ENCODE results near the gene LTK.

The LTK gene

DNA sequence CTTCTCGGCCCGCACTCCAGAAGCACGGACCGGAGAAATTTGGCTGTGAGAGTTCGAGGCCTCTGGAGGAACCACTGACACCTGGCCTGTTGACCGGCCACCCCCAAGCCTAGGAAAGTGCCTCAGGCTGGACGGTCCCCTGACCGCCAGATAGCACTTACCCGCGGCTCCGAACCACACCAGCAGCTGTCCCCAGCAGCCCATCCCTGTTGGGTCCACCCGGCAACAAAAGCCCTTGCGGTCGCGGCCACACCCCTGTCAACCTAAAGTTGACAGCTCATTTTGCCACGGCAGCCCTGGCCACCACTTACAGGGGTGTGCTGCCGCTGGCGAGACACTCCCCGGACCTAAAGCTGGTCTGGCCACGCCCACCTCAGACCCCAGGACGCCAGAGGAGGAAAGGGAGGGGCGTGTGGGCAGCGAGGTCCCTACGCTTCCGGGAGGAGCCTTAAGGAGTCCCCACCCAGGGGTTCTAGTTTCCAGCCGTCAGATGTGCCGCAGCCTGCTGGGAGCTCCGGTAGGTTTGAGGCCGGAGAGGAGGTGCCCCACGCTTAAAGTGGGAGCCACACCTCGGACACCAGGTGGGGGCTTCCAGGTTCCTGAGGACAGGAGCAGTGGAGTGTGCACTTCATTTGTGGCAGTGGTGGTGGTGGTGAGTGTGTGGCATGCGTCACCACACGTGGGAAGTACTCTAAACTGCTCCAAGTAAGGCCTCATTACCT lies at the start of gene LTK:
Gene LTK, minus strand, starts transcription at position 322 of the 722 bp plus-strand sequence. Its CDS starts 118 bp downstream, at position 204.
- TF ChIP-seq, protein P1, sequence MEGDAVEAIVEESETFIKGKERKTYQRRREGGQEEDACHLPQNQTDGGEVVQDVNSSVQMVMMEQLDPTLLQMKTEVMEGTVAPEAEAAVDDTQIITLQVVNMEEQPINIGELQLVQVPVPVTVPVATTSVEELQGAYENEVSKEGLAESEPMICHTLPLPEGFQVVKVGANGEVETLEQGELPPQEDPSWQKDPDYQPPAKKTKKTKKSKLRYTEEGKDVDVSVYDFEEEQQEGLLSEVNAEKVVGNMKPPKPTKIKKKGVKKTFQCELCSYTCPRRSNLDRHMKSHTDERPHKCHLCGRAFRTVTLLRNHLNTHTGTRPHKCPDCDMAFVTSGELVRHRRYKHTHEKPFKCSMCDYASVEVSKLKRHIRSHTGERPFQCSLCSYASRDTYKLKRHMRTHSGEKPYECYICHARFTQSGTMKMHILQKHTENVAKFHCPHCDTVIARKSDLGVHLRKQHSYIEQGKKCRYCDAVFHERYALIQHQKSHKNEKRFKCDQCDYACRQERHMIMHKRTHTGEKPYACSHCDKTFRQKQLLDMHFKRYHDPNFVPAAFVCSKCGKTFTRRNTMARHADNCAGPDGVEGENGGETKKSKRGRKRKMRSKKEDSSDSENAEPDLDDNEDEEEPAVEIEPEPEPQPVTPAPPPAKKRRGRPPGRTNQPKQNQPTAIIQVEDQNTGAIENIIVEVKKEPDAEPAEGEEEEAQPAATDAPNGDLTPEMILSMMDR (conservative IDR thresholded peaks at IDR 0.05), result no peak
- H3K27ac ChIP-seq, result no peak within 1 kb of the TSS

DNA sequence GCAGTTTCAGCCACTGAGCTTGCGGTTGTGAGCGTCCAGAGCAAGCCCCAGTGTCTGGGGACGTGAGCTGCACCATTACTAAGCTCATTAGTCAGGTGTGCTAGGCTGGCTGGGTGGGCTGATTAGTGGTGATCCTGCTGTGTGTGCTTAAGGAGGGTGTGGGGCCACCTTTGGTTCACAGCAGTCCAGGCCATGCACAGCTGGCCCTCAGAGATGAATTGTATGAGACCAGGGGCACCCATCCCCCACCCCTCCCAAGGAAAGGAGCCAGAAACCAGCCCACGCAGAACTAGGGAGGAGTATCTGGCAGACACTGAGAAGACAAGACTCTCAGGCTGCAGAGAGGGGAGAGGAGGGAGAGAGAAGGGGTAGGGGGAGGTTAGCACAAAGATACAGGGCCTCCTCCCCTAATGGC lies 49.2 kb upstream of the LTK start:
- no peak overlapping the region for H3K27ac ChIP-seq
- TF ChIP-seq, protein P1 (conservative IDR thresholded peaks at IDR 0.05), result no peak

DNA sequence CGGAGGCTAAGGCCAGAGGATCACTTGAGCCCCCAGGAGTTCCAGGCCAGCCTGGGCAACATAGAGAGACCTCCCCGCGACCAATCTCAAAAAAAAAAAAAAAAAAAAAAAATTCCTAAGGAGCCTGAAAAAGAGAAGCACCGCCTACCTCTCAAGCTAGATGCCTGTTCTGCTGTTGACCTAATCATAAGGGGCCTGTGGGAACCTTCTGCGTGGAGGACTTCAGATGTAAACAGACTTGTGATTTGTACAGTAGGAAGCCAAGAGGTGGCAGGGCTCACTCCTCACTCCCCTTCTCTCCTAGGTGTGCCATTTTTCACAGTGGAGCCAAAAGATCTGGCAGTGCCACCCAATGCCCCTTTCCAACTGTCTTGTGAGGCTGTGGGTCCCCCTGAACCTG lies 48.6 kb upstream of the LTK start:
- TF ChIP-seq, protein P1 (conservative IDR thresholded peaks at IDR 0.05), result no peak
- H3K27ac ChIP-seq, result no peak overlapping the region

DNA sequence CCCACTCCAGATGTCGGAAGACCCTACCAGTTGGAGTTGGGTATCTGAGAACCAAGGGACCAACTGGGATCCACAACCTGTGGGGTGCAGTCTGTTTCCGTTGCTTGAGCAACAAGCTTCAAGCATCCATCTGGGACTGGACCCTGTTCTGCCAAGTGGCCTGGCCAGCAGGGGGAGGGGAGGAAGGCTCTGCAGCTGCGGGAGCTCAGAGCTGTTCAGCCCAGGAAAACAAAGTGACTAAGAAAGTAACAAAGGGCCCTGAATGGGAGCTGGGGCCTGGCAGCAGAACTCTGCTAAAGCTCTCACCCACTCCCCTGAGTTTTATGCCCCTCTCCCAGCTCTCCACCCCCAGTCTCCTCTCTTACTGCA lies 48.1 kb upstream of the LTK start:
- TF ChIP-seq, protein P1 (conservative IDR thresholded peaks at IDR 0.05), result no peak
- no peak overlapping the region for H3K27ac ChIP-seq

DNA sequence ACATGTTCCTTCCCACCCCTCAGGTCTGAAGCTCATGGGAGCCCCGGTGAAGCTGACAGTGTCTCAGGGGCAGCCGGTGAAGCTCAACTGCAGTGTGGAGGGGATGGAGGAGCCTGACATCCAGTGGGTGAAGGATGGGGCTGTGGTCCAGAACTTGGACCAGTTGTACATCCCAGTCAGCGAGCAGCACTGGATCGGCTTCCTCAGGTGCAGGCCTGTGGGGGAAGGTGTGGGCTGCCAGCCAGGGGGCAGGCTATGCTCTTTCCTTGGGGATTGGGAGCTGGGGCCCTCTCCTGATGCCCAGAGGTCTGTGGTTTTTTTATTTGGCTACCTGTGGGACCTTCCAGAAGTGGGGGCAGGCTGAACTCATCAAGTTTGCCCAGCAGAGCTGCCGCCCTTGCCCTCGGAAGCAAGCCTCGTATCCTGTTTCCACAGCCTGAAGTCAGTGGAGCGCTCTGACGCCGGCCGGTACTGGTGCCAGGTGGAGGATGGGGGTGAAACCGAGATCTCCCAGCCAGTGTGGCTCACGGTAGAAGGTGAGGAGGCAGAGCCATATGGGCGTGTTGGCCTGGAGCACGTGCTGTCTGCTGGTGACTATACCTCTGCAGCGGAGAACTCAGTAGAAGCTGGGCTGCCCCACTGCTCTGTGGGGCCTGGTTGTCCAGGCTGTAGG lies 47.6 kb upstream of the LTK start:
- TF ChIP-seq, protein P1 (conservative IDR thresholded peaks at IDR 0.05), result no peak

DNA sequence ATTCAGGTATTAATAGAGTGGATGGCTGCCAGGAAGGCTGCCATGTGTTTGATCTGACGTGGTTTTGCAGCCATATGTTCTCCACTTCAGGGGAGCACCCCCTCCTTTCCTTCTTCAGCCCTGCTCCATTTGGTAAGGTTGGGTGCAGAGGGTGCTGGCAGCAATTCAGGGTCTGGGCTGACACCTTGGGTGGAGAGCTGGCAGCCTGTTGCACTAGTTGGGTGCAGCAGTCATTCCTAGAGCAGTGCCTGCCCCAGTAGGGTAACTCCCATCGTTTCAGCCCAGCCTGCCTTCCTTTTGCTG lies 46.9 kb upstream of the LTK start:
- no peak overlapping the region for H3K27ac ChIP-seq
- TF ChIP-seq, protein P1 (conservative IDR thresholded peaks at IDR 0.05), result no peak

More for the DNA sequence above, 47.6 kb upstream of the LTK start:
- no peak overlapping the region for H3K27ac ChIP-seq

DNA sequence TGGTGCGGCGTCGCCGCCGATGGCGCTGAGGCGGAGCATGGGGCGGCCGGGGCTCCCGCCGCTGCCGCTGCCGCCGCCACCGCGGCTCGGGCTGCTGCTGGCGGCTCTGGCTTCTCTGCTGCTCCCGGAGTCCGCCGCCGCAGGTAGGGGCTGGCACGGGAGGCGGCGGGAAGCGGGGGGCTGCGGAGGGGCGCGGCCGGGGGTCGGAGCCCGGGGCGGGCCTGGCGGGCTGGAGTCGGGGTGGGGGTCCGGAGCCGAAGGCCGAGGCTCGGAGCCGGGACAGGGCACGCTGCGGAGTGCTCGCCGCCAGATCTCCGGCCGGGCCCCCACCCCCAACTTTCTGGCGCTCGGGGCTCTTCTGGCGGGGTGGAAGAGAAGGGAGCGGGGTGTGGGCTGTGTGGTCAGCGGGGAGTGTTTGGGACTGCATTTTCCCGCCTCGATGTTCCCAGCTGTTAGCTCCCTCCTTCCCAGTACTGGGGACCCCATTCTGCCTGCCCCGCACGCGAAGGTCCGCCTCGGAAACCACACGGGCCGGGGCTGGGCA lies 45.7 kb upstream of the LTK start:
- TF ChIP-seq, protein P1 (conservative IDR thresholded peaks at IDR 0.05), result no peak
- H3K27ac ChIP-seq, result peak overlapping the region; percentile 75

Measured in VCaP (cell line).